Gastroesophageal sphincter (tissue), 4 donors: ENCODE measurements around the gene FRMPD1. TPM values are rescaled to one million over a fixed set of nuclear protein-coding genes. Genes with fewer than 3 reads are reported as not detected.

ENCODE experiments used
- ATAC-seq: fragments of 150-250 bp; one replicate; pipeline ENCODE4 v1.9.1; 2016; ENCODE audit warnings: mild to moderate bottlenecking, moderate library complexity
- H3K27ac ChIP-seq, 4 donors: fragments of 200-600 bp; sonication (generic) in 3 of 4; 1 replicate in 3 of 4; 2 replicates in 1 of 4; pipeline ENCODE4 v1.5.1; 2016 to 2019
- H3K27me3 ChIP-seq: fragments of 200-600 bp; sonication (generic); one replicate; pipeline ENCODE4 v1.5.1; 2019
- H3K36me3 ChIP-seq, 2 donors: fragments of 200-600 bp; sonication (generic); one replicate each; pipeline ENCODE4 v1.5.1; 2019; ENCODE audit warnings: control low read depth in 1 of 2
- H3K4me1 ChIP-seq, 3 donors: fragments of 200-600 bp; sonication (generic); 1 replicate in 2 of 3; 2 replicates in 1 of 3; pipeline ENCODE4 v1.5.1; 2016 to 2019; ENCODE audit warnings: control low read depth in 2 of 3
- H3K4me3 ChIP-seq, 2 donors: fragments of 200-600 bp; sonication (generic); one replicate each; pipeline ENCODE4 v1.5.1; 2019; ENCODE audit warnings: mild to moderate bottlenecking in 1 of 2, moderate library complexity in 1 of 2
- H3K9me3 ChIP-seq, 3 donors: fragments of 200-600 bp; sonication (generic); one replicate each; pipeline ENCODE4 v1.5.1; 2017 to 2019; ENCODE audit warnings: control low read depth in 2 of 3
- CTCF ChIP-seq, 4 experiments: fragments of 200-600 bp in 2 of 4; fragments of 450-650 bp in 2 of 4; sonication (generic) in 1 of 4; IDR thresholded peaks; one replicate each; pipeline ENCODE4 v1.5.1; 2017 to 2019; ENCODE audit warnings: antibody characterized with exemption in 4 of 4, mild to moderate bottlenecking in 2 of 4, moderate library complexity in 2 of 4
- EP300 ChIP-seq: sonication (generic); formaldehyde crosslinking; IDR thresholded peaks from one replicate; pipeline ENCODE4 v1.6.1; 2017; ENCODE audit warnings: antibody characterized with exemption, mild to moderate bottlenecking
- POLR2A ChIP-seq, 2 donors: fragments of 450-650 bp; IDR thresholded peaks; one replicate each; pipeline ENCODE4 v1.6.1; 2017; ENCODE audit warnings: antibody characterized with exemption in 2 of 2, mild to moderate bottlenecking in 2 of 2, moderate library complexity in 1 of 2
- POLR2AphosphoS5 ChIP-seq: sonication (generic); formaldehyde crosslinking; IDR thresholded peaks from one replicate; pipeline ENCODE4 v1.6.1; 2017; ENCODE audit warnings: antibody characterized with exemption
- WGBS, 2 donors: methylation state at CpG; one replicate each; pipeline ENCODE4 v1.1.5; 2018; ENCODE audit warnings: low coverage in 1 of 2; 5-methylcytosine and 5-hydroxymethylcytosine counted together
- total RNA-seq, 4 donors: library from RNA; depleted of rRNA; stranded (reverse); fragments of >200 nt; gene quantifications; one replicate each; pipeline ENCODE4 v1.1.0, GENCODE V29; 2016

The FRMPD1 gene
- total RNA-seq, 4 donors from 2014 or later, result 0.27 TPM; not detected in 3

- no peaks in the 10 kb centered on the region for H3K4me1 ChIP-seq
- no peaks in the 10 kb centered on the region for H3K9me3 ChIP-seq
- H3K4me3 ChIP-seq, result no peak overlapping the region
- no peak for TF ChIP-seq POLR2A (IDR thresholded peaks at IDR 0.05)
- TF ChIP-seq CTCF (IDR thresholded peaks at IDR 0.05), result no peak
- no peak for TF ChIP-seq EP300
- WGBS, 2 donors, result 72 to 74% methylated on average over 2 to 4 of the region's 4 CpGs
- ATAC-seq, result no peak
- no peaks in the 10 kb centered on the region for H3K36me3 ChIP-seq
- H3K27me3 ChIP-seq, result peaks cover 7% of the 10 kb centered on the region
- no peak overlapping the region for H3K27ac ChIP-seq
These were observed 31.9 kb upstream of the FRMPD1 start for GRCh38 chr9:37618817-37619216.

DNA sequence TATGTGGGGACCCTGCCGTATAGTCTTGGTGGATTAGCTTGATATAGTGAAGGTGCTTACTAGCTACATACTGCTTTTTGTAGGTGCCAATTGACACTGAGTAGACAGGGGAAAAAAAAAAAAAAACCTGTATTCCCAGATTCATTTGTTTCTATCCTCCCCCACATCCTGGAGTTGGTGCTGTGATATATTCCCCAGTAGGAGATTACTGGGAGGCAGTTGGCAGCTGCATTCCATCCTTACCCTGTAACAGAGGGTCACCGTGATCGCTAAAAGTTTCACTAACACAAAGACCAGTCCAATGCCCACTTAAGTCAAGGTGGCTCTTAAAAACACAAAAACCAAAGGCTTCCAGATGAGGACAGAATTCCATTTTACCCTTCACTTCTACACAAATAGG is 30.9 kb upstream of the FRMPD1 start:
- 71 to 90% methylated on average over 3 of the region's 3 CpGs for WGBS, 2 donors
- no peak overlapping the region for H3K4me3 ChIP-seq
- H3K9me3 ChIP-seq, result no peaks in the 10 kb centered on the region
- no peaks in the 10 kb centered on the region for H3K36me3 ChIP-seq
- H3K4me1 ChIP-seq, result no peaks in the 10 kb centered on the region
- TF ChIP-seq CTCF (IDR thresholded peaks at IDR 0.05) (no peak), EP300 (no peak), POLR2AphosphoS5 (no peak), POLR2A (IDR thresholded peaks at IDR 0.05) (no peak)
- H3K27me3 ChIP-seq, result peaks cover 7% of the 10 kb centered on the region
- H3K27ac ChIP-seq, result no peak overlapping the region
- ATAC-seq, result no peak

GRCh38 chr9:37620396-37620795 is 30.4 kb upstream of the FRMPD1 start:
- no peak for TF ChIP-seq EP300
- no peak for TF ChIP-seq CTCF (IDR thresholded peaks at IDR 0.05)
- TF ChIP-seq POLR2AphosphoS5, result no peak
- no peak for TF ChIP-seq POLR2A (IDR thresholded peaks at IDR 0.05)
- no peak for ATAC-seq
- Histone ChIP-seq H3K27ac (no peak overlapping the region), H3K4me3 (no peak overlapping the region), H3K27me3 (peaks cover 8% of the 10 kb centered on the region), H3K9me3 (no peaks in the 10 kb centered on the region), H3K36me3 (no peaks in the 10 kb centered on the region), H3K4me1 (no peaks in the 10 kb centered on the region)
- 86 to 87% methylated on average over 1 of the region's 1 CpG for WGBS, 2 donors

DNA sequence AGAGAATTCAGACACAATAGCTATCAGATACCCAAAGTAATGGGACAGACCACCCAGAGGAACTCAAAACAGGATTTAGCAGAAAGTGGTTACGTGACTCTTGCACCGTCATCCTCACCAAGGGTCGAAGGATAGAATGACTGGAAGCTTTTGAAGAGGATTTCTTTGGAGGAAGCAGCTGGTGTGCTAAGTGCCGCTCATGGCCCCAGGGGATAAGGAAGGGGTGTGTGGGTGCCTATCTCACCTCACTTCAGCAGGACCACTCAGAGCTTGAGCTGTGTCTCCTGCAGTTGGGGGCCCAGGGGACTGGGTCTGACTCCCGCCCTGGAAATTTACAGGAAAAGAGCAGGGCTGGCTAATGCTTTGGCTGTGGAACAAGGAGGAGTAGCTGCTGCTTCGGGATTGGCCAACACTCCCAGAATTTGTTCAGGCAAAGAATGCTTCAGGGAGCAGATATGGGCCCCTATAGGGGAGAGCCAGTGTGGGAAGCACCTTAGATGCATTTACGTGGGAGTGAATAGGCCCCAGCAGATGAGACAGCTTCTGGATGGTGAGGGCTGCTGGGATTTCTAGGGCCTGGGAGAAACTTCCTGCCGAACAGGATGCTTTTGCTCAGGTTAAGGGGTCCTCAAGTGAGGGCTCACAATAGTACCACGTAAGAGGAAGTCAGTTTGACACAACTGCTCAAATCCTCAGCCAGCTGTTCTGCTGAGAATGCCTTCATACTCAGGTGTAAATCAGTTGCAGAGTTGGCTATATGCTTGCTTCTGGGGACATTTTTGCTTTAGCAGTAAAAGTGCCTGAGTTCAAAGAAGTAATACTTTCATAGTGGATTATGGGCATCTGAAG is 29.3 kb upstream of the FRMPD1 start:
- no peak for ATAC-seq
- Histone ChIP-seq H3K27ac (no peak overlapping the region), H3K36me3 (no peaks in the 10 kb centered on the region), H3K4me3 (no peak overlapping the region), H3K9me3 (no peaks in the 10 kb centered on the region), H3K27me3 (peaks cover 11% of the 10 kb centered on the region), H3K4me1 (no peaks in the 10 kb centered on the region)
- WGBS, 2 donors, result 56 to 65% methylated on average over 7 of the region's 9 CpGs
- TF ChIP-seq POLR2AphosphoS5, result no peak
- no peak for TF ChIP-seq CTCF (IDR thresholded peaks at IDR 0.05)

DNA sequence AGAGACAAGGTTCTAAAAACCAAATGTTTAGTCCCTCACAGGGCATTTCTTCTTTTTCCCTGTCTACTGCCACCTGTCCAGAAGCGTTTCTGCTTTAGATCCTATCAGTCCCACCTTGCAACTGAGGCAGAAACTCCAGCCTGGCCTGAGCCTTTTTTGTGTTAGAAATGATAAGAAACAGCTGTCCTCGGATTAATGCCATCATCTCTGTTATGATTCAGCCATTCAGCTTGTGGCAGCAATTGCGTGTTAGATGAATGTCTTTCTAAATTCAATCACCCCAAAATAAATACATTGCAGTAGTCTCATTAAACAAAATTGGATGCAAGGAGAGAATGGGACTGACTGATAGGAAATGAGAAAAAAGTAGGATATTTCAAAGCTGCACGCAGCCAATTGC is 28.3 kb upstream of the FRMPD1 start:
- ATAC-seq, result no peak
- peaks cover 5% of the 10 kb centered on the region for H3K27me3 ChIP-seq
- no peaks in the 10 kb centered on the region for H3K4me1 ChIP-seq
- no peak overlapping the region for H3K27ac ChIP-seq
- H3K36me3 ChIP-seq, result no peaks in the 10 kb centered on the region
- no peak overlapping the region for H3K4me3 ChIP-seq
- no peaks in the 10 kb centered on the region for H3K9me3 ChIP-seq
- TF ChIP-seq POLR2AphosphoS5, result no peak
- no peak for TF ChIP-seq EP300
- TF ChIP-seq CTCF (IDR thresholded peaks at IDR 0.05), result no peak
- TF ChIP-seq POLR2A (IDR thresholded peaks at IDR 0.05), result no peak
- 31 to 44% methylated on average over 4 of the region's 4 CpGs for WGBS, 2 donors
